ENCODE results near the gene SP140.
"Not testable (repeated sequence)": the region's sequence is repeated elsewhere in the genome, so short reads cannot be mapped to it uniquely, and the experiment has no call there.

Gene SP140

DNA sequence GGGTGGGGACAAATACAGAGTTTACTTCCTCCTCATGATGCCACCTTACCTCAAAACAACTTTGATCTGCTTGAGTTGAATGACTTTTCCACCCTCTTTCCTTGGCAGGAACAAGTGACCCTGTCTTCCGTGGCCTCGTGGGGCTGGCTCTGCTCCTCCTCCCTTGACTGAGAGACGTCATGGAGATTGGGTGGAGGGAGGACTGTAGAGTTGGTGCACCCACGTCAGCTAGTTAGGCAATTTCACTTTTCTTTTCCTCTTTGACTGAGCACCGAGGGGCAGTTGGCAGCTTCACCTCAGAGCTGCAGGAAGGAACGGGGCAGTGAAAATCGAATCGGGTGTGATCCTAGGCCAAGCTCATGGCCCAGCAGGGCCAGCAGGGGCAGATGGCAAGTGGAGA is at the start of gene SP140:
TSS of gene SP140 (plus strand) at position 251 of the 400 bp plus-strand sequence. CDS start at position 360, 109 bp downstream.
- DNase-seq: peak; percentile 54 to 72

GRCh38 chr2:230176996-230177395 is 48.5 kb upstream of the SP140 start:
- no peak for DNase-seq

GRCh38 chr2:230178546-230179485 is 46.7 kb upstream of the SP140 start:
- no peak for DNase-seq

GRCh38 chr2:230179907-230180306 is 45.6 kb upstream of the SP140 start:
- no peak for DNase-seq

DNA sequence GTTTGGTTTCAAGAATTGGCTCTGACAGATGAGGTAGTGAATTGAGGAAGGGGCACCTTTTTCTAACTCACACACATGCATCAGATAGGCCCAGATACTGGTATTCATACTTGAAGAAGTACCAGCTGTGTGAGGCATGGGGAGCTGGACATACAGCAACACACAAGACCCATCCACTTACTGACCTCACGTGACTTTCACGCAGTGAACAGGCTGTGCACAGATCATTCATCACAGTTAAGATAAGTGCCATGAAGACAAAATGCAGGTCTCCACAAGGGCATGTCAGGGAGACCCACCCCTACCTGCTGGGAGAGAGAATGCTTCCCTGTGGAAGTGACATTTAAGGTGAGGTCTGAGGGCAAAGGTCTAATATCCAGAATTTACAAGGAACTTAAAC is 44.3 kb upstream of the SP140 start:
- no peak for DNase-seq

- DNase-seq: no peak
Measured at GRCh38 chr2:230184727-230185578, 40.6 kb upstream of the SP140 start.

GRCh38 chr2:230202430-230203109 is 23.0 kb upstream of the SP140 start:
- no peak for DNase-seq

- DNase-seq: no peak
Measured at GRCh38 chr2:230203110-230203676, 22.3 kb upstream of the SP140 start.

DNA sequence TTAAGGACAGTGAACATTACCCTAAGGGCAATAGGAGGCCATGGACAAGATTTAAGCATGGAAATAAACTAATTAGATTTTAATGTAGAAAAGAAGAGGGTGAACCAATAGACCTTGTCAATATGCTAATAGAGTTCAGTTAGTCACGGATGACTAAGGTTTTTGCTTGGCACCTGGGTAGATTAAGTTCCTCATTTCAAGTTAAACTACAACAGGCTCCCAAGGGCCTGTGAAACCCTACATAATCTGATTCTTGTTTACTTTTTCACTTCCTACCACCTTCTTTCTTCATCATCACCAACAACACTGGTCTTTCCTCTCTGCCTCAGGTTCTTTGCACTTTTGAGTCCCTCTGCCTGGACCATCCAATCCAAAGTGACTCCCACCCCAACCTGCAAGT is 20.5 kb upstream of the SP140 start:
- DNase-seq: no peak

- no peak for DNase-seq
Measured at GRCh38 chr2:230205721-230206120, 19.8 kb upstream of the SP140 start.

DNA sequence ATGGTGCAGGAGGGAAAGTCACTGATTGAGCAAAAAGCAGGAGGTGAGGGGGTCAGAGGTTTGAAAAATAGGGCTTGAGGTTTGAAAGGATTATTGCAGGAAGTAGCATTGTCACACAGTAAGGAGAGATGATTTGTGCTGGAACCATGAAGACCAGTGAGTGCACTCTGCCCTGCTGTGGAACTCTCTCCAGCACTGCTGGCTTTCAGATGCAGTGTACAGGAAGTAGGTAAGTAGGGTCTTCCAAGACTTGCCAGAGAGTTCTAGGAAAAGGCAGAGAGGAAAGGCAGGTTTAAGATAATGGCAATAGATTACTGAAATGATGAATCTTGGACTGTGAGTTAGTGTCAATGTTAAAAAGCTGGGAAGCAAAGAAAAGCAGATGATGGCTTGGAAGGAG is 17.0 kb upstream of the SP140 start:
- DNase-seq: no peak

GRCh38 chr2:230209422-230210051 is 16.0 kb upstream of the SP140 start:
- no peak for DNase-seq

DNA sequence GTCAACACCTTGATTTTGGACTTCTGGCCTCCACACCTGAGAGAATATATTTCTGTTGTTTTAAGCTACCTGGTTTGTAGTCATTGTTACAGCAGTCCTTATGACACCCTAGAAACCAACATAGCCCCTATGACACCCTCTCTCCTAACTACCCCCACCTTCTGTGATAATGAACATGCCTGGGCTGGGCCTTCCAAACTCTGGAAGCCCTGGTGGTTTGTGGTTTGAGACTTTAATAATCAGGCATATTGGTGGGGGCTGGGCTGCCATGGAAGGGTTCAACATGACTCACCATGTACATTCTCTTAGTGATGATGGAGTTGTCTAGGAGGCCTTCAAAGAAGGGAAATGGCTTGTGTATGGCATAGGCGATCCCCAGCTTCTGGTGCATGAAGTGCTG is 9.0 kb upstream of the SP140 start:
- DNase-seq: no peak

- DNase-seq: no peak
Measured at GRCh38 chr2:230217424-230217823, 8.1 kb upstream of the SP140 start.

GRCh38 chr2:230218421-230218820 is 7.1 kb upstream of the SP140 start:
- no peak for DNase-seq

GRCh38 chr2:230219419-230220331 is 5.9 kb upstream of the SP140 start, which contains the start of gene SP110:
TSS of gene SP110 (minus strand) at chr2:230219984. CDS start at chr2:230216927, 3,057 bp downstream.
- DNase-seq: peak; percentile 65 to 71

DNA sequence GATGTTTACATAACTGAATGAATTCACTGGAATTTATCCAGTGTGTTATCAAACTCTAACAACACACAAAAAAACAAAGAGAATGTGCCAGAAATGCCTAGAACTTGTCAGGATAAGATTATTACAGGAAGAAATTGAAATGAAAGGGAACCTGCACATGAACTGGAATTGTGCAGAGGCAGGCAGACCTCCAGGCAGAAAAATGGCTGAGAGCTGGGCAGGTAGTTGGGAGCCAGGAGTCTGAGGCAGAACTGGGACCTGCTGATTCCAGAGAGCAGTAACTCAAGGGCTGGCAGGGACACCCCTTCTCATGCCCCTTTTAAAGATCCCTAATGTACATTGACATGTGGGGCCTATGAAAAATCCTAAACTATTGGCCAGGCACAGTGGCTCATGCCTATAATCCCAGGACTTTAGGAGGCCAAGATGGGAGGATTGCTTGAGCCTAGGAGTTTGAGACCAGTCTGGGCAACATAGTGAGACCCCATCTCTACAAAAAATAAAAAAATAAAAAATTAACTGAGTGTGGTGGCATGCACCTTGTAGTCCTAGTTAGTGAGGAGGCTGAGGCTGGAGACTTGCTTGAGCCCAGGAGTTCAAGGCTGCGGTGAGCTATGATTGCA is 5.1 kb upstream of the SP140 start:
- DNase-seq: no peak

DNA sequence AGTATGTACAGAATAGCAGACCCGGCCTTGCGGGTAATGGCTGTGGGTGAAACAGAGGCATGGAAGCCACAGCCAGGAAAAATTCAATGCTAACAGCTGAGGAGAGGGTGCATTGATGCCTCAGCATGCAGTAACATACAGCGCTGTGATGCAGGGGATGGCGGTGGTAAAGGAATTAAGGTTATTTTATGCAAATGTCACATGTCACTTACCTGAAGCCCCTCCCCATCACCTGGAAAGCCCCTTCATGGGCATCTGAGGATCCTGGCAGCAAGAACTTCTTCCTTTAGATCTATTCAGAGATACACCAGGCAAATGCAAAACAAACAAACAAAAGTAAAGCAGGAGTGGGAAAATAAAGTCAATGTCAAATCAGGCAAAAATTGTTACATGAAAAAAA is 4.0 kb upstream of the SP140 start:
- no peak for DNase-seq

DNA sequence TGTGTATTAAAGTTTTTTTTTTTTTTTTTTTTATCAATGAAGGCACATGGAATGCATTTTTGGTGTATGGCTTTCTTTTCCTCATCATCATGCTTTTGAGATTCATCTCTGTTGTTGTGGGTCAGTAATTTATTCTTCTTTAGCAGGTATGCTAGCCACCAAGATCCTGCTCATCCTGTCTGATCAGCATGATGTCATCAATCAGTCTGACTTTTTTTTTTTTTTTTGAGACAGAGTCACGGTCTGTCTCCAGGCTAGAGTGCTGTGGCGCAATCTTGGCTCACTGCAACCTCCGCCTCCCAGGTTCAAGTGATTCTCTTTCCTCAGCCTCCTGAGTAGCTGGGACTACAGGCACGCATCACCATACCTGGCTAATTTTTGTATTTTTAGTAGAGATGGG is 2.7 kb upstream of the SP140 start:
- DNase-seq: not testable (repeated sequence)

- no peak for DNase-seq
Measured at GRCh38 chr2:230224458-230224857, 1.1 kb upstream of the SP140 start.
